GM23248 (cell line): Measurements from ENCODE around the gene CTTNBP2. TPM values are rescaled to one million over a fixed set of nuclear protein-coding genes. Genes with fewer than 3 reads are reported as not detected.
A peak's percentile ranks its signal among the peaks of the same experiment; 100 is the strongest.

Source experiments
- DNase-seq: peaks from one replicate; pipeline ENCODE4 v3.0.0-alpha.2; 2015
- H2AFZ ChIP-seq: fragments of 200-600 bp; sonication (generic); 2 replicates; pipeline ENCODE4 v1.6.1; 2016; ENCODE audit warnings: antibody characterized with exemption
- H3F3A ChIP-seq: fragments of 200-600 bp; sonication (generic); 2 replicates; pipeline ENCODE4 v1.6.1; 2016; ENCODE audit warnings: mild to moderate bottlenecking, antibody characterized with exemption, mixed run types; ENCODE audit not compliant: insufficient read depth
- H3K27ac ChIP-seq: fragments of 200-600 bp; sonication (generic); 2 replicates; pipeline ENCODE4 v1.5.1; 2016; ENCODE audit warnings: mild to moderate bottlenecking
- H3K27me3 ChIP-seq: fragments of 200-600 bp; sonication (generic); replicated peaks from 2 replicates; pipeline ENCODE4 v1.6.1; 2016; ENCODE audit warnings: mild to moderate bottlenecking; ENCODE audit not compliant: insufficient read depth
- H3K36me3 ChIP-seq: fragments of 200-600 bp; sonication (generic); 2 replicates; pipeline ENCODE4 v1.6.1; 2016; ENCODE audit warnings: low read depth, mild to moderate bottlenecking
- H3K4me1 ChIP-seq: fragments of 200-600 bp; sonication (generic); 2 replicates; pipeline ENCODE4 v1.6.1; 2016; ENCODE audit warnings: mild to moderate bottlenecking; ENCODE audit not compliant: insufficient read depth
- H3K4me2 ChIP-seq: fragments of 200-600 bp; sonication (generic); one replicate; pipeline ENCODE4 v1.6.1; 2016; ENCODE audit warnings: mild to moderate bottlenecking; ENCODE audit not compliant: unreplicated experiment
- H3K4me3 ChIP-seq: fragments of 200-600 bp; sonication (generic); 2 replicates; pipeline ENCODE4 v1.5.1; 2016; ENCODE audit warnings: mild to moderate bottlenecking
- H3K79me2 ChIP-seq: fragments of 200-600 bp; sonication (generic); 2 replicates; pipeline ENCODE4 v1.6.1; 2016; ENCODE audit warnings: mild to moderate bottlenecking; ENCODE audit not compliant: insufficient read depth
- H3K9ac ChIP-seq: fragments of 200-600 bp; sonication (generic); 2 replicates; pipeline ENCODE4 v1.6.1; 2016; ENCODE audit warnings: mild to moderate bottlenecking
- H3K9me2 ChIP-seq: fragments of 200-600 bp; sonication (generic); 2 replicates; pipeline ENCODE4 v1.6.1; 2016; ENCODE audit warnings: mixed run types, mild to moderate bottlenecking, moderate library complexity; ENCODE audit not compliant: insufficient read depth
- H3K9me3 ChIP-seq: fragments of 200-600 bp; sonication (generic); one replicate; pipeline ENCODE4 v1.6.1; 2017; ENCODE audit warnings: low read depth
- H4K20me1 ChIP-seq: fragments of 200-600 bp; sonication (generic); 2 replicates; pipeline ENCODE4 v1.6.0; 2016; ENCODE audit not compliant: insufficient read depth
- EZH2 ChIP-seq: fragments of 200-600 bp; sonication (generic); IDR thresholded peaks from 2 replicates; pipeline ENCODE4 v1.6.1; 2018; ENCODE audit warnings: antibody characterized with exemption, mild to moderate bottlenecking; ENCODE audit not compliant: insufficient read depth, poor library complexity, severe bottlenecking
- EZH2phosphoT487 ChIP-seq: fragments of 200-600 bp; sonication (generic); IDR thresholded peaks from 2 replicates; pipeline ENCODE4 v1.6.1; 2018; ENCODE audit warnings: antibody characterized with exemption, moderate library complexity, mild to moderate bottlenecking, low read depth; ENCODE audit not compliant: insufficient read depth
- WGBS, 2 experiments: methylation state at CpG; one replicate each; pipeline ENCODE4 v1.1.6; 2015 to 2017; ENCODE audit warnings: low lambda C conversion rate in 2 of 2, low coverage in 1 of 2; ENCODE audit errors: missing lambda C conversion rate in 2 of 2; 5-methylcytosine and 5-hydroxymethylcytosine counted together
- in situ Hi-C: fragments of 300-500 bp; cut with MboI; formaldehyde crosslinking; loops from 2 replicates; pipeline ENCODE4 v1.15.0; 2020
- polyA plus RNA-seq: library from polyadenylated mRNA; unstranded; fragments of >200 nt; fragmentation: Nextera tagmentation; extraction: Ambion mirVana; gene quantifications from 2 replicates; pipeline ENCODE4 v1.2.1, GENCODE V29; 2016
- total RNA-seq: library from RNA; depleted of rRNA; stranded (reverse); fragments of >200 nt; shearing (Covaris generic); gene quantifications from 2 replicates; pipeline ENCODE4 v1.2.3, GENCODE V29; 2014

Gene CTTNBP2
- total and polyA plus RNA-seq, 2 experiments from 2014 or later = not detected

DNA sequence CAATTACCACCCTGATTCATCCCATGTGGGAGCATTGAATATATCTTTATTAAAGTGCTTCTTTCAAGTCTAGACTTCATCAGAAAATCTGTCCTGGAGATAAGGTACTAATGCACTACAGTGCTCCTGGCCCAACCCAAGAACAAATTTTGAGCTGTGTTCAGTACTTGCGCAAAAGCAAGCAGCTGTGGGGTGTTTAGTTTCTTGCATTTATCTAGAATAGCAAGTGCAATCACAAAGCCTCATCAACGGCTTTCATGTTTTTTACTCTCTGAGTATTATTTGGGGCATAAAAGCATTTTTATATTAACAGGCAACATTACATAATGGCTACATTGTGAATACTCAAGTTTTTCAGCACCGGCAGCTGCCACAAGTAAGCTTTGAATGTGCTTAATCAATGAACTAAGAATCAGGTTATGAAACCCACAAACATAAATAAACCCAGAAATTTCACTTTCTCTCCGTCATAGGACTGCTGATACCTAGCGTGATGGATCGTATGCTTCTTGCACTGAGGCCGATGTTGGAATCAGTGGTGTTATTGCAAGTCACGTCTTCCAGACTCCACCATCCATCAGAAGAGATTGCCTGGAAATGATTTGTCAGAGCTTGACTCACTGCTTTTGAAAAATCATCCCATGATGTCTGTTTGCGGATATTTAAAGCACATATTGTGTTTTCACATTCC is 113.1 kb downstream of the CTTNBP2 start:
- Histone ChIP-seq H3K27me3 (no peaks in the 10 kb centered on the region), H3K9me2 (no peaks in the 10 kb centered on the region), H3K36me3 (no peaks in the 10 kb centered on the region), H4K20me1 (no peaks in the 10 kb centered on the region), H3K9ac (no peak overlapping the region), H2AFZ (no peak overlapping the region), H3K27ac (no peak overlapping the region), H3K9me3 (no peaks in the 10 kb centered on the region), H3F3A (no peaks in the 10 kb centered on the region), H3K79me2 (no peaks in the 10 kb centered on the region), H3K4me2 (no peak overlapping the region), H3K4me1 (no peaks in the 10 kb centered on the region), H3K4me3 (no peak overlapping the region)
- in situ Hi-C loops = no loop called here
- 34 to 36% methylated on average over 9 of the region's 9 CpGs for WGBS, 2 experiments
- TF ChIP-seq EZH2phosphoT487 (no peak), EZH2 (no peak)
- peak; percentile 23 for DNase-seq

DNA sequence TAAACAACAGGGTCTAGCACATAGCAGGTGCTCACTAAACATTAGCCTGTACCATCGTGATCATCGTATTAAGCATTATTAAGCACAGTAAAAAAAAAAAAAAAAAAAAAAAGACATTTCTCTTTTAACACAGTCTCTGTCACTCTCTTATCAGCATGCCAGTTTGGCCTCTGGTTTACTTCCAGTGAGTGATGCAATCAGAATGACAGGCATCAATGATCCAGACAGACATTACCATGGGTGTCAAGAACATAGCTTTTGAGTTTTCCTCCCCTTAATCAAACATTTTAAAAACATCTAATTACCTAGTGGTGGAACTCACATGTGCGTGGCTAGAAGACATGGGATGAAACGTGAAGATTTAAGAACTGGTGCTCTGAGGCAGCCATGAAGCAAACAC is 115.8 kb downstream of the CTTNBP2 start:
- Histone ChIP-seq H3K4me1 (no peaks in the 10 kb centered on the region), H3F3A (no peaks in the 10 kb centered on the region), H4K20me1 (no peaks in the 10 kb centered on the region), H2AFZ (no peak overlapping the region), H3K4me3 (no peak overlapping the region), H3K4me2 (no peak overlapping the region), H3K9me3 (no peaks in the 10 kb centered on the region), H3K36me3 (no peaks in the 10 kb centered on the region), H3K9ac (no peak overlapping the region), H3K9me2 (no peaks in the 10 kb centered on the region), H3K27me3 (no peaks in the 10 kb centered on the region), H3K79me2 (no peaks in the 10 kb centered on the region), H3K27ac (no peak overlapping the region)
- in situ Hi-C loops = no loop called here
- WGBS, 2 experiments = 19 to 21% methylated on average over 4 of the region's 4 CpGs
- TF ChIP-seq EZH2phosphoT487 (no peak), EZH2 (no peak)
- no peak for DNase-seq

DNA sequence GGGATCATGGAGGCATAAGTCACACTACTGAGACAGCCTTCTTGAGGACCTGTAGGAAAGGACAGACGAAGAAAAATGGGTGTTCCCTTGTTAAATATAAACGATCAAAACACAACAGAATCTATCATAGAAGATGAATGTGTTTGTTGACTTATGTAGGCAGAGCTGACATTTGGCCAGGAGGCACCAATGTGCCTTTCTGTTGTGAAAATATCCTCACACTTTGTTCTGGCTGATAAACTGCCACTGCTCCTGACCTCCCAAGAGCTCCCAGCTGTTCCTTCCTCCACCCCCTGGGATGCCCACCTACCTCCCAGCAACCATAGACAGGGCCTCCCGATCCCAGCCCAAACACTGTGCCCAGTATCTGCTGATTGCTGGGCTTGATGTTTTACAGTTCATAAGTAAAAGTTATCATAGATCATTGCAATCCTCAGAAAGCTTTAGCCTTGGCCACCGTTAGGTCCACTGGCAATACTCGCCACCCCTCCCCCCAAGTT is 116.6 kb downstream of the CTTNBP2 start:
- Histone ChIP-seq H3K4me3 (no peak overlapping the region), H3K79me2 (no peaks in the 10 kb centered on the region), H3K27ac (no peak overlapping the region), H3K36me3 (no peaks in the 10 kb centered on the region), H3F3A (no peaks in the 10 kb centered on the region), H2AFZ (no peak overlapping the region), H3K9ac (no peak overlapping the region), H4K20me1 (no peaks in the 10 kb centered on the region), H3K9me3 (no peaks in the 10 kb centered on the region), H3K27me3 (no peaks in the 10 kb centered on the region), H3K9me2 (no peaks in the 10 kb centered on the region), H3K4me2 (no peak overlapping the region), H3K4me1 (no peaks in the 10 kb centered on the region)
- no peak for TF ChIP-seq EZH2phosphoT487
- TF ChIP-seq EZH2 = no peak
- in situ Hi-C loops = no loop called here
- 7 to 11% methylated on average over 5 of the region's 5 CpGs for WGBS, 2 experiments
- DNase-seq = no peak

DNA sequence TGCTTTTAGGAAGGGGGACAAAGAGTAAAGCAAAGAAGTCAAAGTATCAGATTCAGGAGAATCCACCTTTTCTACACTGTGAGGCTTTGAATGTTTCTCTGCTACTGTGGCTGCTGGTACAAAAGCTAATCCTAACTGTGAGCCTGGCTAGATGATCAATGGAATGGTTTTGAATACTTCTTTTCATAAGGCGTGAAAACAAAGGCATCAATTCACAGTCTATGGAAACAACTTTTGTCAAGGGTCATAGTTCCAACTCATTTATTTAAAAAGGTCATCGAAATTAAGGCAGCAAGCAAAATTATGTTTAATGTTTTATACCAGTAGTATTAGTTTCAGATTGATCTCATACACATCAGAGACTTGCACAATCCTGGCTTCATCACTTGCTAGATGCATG is 118.1 kb downstream of the CTTNBP2 start:
- Histone ChIP-seq H3K27me3 (no peaks in the 10 kb centered on the region), H3K4me3 (no peak overlapping the region), H2AFZ (no peak overlapping the region), H3K9ac (no peak overlapping the region), H3F3A (no peaks in the 10 kb centered on the region), H3K79me2 (no peaks in the 10 kb centered on the region), H3K4me1 (no peaks in the 10 kb centered on the region), H3K27ac (no peak overlapping the region), H3K9me2 (no peaks in the 10 kb centered on the region), H3K9me3 (no peaks in the 10 kb centered on the region), H3K4me2 (no peak overlapping the region), H3K36me3 (no peaks in the 10 kb centered on the region), H4K20me1 (no peaks in the 10 kb centered on the region)
- WGBS, 2 experiments = 13 to 15% methylated on average over 2 of the region's 2 CpGs
- in situ Hi-C loops = no loop called here
- no peak for DNase-seq
- no peak for TF ChIP-seq EZH2phosphoT487
- no peak for TF ChIP-seq EZH2

DNA sequence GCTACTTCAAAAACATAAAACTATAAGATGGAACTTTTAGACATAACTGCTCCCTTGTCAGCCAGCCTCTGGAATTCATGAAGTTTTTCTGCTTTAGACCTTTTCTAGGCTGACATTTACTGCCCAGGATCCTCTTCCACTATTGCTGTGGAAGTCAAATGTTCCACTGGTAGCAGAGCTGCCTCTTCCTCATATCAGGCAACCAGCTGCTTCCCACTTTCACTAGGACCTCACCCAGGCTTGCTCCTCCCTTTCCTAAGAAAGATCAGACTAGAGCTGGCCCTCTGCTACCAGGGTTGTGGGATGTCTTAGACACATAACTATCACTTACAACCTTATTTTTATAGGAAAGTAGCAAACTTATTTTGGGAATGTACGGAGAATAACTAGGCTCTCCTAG is 121.5 kb downstream of the CTTNBP2 start:
- no peaks in the 10 kb centered on the region for H3K9me3 ChIP-seq
- no peaks in the 10 kb centered on the region for H4K20me1 ChIP-seq
- H2AFZ ChIP-seq = no peak overlapping the region
- 38% methylated on average over 1 of the region's 1 CpG for WGBS, 2 experiments
- no peak for DNase-seq
- no peak overlapping the region for H3K9ac ChIP-seq
- H3K36me3 ChIP-seq = no peaks in the 10 kb centered on the region
- no peak overlapping the region for H3K4me3 ChIP-seq
- H3K4me1 ChIP-seq = no peaks in the 10 kb centered on the region
- H3K27ac ChIP-seq = no peak overlapping the region
- in situ Hi-C loops = no loop called here
- no peak overlapping the region for H3K4me2 ChIP-seq
- H3K27me3 ChIP-seq = no peaks in the 10 kb centered on the region
- no peaks in the 10 kb centered on the region for H3K79me2 ChIP-seq
- H3F3A ChIP-seq = no peaks in the 10 kb centered on the region
- H3K9me2 ChIP-seq = no peaks in the 10 kb centered on the region
- TF ChIP-seq EZH2 (no peak), EZH2phosphoT487 (no peak)
